ENCODE data around the gene CD72. TPM values are rescaled to one million over a fixed set of nuclear protein-coding genes. Genes with fewer than 3 reads are reported as not detected.

The CD72 gene, protein sequence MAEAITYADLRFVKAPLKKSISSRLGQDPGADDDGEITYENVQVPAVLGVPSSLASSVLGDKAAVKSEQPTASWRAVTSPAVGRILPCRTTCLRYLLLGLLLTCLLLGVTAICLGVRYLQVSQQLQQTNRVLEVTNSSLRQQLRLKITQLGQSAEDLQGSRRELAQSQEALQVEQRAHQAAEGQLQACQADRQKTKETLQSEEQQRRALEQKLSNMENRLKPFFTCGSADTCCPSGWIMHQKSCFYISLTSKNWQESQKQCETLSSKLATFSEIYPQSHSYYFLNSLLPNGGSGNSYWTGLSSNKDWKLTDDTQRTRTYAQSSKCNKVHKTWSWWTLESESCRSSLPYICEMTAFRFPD
- total RNA-seq: 1 to 10 TPM; 7.0 to 8.8 TPM

DNA sequence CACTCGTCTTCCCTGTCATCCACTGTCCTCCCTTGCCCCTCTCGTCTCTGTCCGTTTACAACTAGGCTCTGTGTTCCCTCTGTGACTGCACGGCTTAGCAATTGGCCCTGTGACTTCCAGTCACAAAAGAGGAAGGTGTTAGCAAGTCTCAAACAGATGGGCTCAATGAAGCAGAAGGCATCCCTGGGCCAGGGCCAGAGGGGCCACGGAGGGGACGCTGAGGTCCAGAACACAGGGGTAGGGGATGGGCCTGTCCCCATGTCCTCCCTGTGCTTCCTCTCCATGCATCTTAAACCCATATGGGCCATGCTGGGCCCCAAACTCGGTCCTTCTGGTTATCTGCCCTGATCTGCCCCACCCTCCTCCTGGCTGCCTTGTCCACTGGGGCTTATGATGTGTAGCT lies at the start of gene CD72:
TSS of gene CD72 (minus strand) at position 89 of the 403 bp plus-strand sequence. CDS start 110 bp downstream, outside the sequence.
- H3K4me1 Mint-ChIP-seq (ENCODE audit: low read depth in 2 of 2): peaks cover 44 to 46% of the 10 kb centered on the region in 2 donors

DNA sequence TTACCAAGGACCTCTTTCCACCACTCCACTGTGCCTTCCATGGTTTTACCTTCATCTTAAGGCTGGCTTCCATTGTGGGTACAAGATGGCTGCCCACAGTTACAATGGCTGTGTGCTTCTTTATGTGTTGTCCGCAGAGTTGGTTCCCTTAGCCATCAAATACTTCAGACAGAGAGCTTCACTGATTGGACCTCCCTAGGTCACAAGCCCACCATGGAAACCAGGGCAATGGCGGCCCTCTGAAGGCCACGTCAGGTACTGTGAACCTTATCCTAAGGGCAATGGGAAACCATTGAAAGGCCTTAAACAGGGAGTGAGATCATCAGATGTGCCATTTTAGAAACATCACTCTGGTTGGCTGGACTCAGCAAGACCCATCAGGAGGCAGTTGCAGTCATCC lies 49.7 kb upstream of the CD72 start:
- Mint-ChIP-seq H3K9me3 (no peaks in the 10 kb centered on the region), H3K4me1 (ENCODE audit: low read depth in 2 of 2) (peaks cover 18 to 23% of the 10 kb centered on the region in 2 donors), H3K27ac (no peak overlapping the region), H3K4me3 (no peak overlapping the region), H3K36me3 (no peaks in the 10 kb centered on the region), H3K27me3 (no peaks in the 10 kb centered on the region)
- DNase-seq (ENCODE audit: low spot score) (no peak), ATAC-seq (no peak)

More for the DNA sequence above, at the start of gene CD72:
- H3K9me3 Mint-ChIP-seq: no peaks in the 10 kb centered on the region
- H3K36me3 Mint-ChIP-seq: no peaks in the 10 kb centered on the region
- H3K27me3 Mint-ChIP-seq: no peaks in the 10 kb centered on the region
- H3K27ac Mint-ChIP-seq: peak within 1 kb of the TSS; percentile 92 to 97
- ATAC-seq (no peak), DNase-seq (ENCODE audit: low spot score) (no peak)
- H3K4me3 Mint-ChIP-seq: peak within 1 kb of the TSS; percentile 90

DNA sequence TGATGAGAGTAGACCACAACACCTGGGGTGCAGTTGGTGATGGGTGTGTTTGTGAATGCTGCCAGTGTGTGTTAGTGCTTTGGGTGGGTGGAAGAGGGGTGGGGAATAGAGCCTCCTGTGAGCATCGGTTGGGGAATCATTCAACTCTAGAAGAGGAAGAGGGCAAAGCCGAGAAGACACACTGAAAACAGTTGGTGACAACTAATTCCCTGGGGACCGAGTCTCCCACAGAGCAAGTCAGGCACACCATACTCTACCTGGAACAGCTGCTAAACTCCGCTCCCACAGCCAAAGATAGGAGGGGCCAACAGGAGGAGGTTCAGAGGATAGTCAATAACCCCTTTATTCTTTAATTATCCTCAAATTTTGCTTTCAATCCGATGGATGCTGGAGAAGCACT lies 48.3 kb upstream of the CD72 start:
- H3K27ac Mint-ChIP-seq: no peak overlapping the region
- H3K4me1 Mint-ChIP-seq (ENCODE audit: low read depth in 2 of 2): peaks cover 32 to 37% of the 10 kb centered on the region in 2 donors
- no peaks in the 10 kb centered on the region for H3K27me3 Mint-ChIP-seq
- no peaks in the 10 kb centered on the region for H3K36me3 Mint-ChIP-seq
- H3K9me3 Mint-ChIP-seq: no peaks in the 10 kb centered on the region
- ATAC-seq (no peak), DNase-seq (ENCODE audit: low spot score) (no peak)
- no peak overlapping the region for H3K4me3 Mint-ChIP-seq

DNA sequence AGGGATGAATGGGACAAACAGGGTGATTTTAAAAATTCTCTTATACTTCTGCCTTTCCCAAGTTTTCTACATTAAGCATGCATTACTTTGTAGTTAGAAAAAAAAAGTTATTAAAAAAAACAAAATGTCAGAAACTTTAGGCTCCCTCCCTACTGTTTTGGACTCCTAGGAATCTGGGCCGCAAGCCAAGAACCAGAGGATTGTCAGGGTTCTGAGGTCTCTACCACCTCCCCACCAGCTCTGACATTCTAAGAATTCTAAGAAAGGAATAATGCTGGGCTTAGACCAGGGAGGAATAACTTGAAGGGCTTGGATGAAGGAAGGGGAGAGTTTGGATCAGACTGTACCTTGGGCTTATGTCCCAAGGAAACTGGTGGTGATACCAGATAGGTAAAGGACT lies 47.8 kb upstream of the CD72 start:
- Mint-ChIP-seq H3K4me1 (ENCODE audit: low read depth in 2 of 2) (peaks cover 33 to 37% of the 10 kb centered on the region in 2 donors), H3K9me3 (no peaks in the 10 kb centered on the region), H3K36me3 (no peaks in the 10 kb centered on the region), H3K27me3 (no peaks in the 10 kb centered on the region), H3K4me3 (peak overlapping the region; percentile 88), H3K27ac (no peak overlapping the region)
- DNase-seq (ENCODE audit: low spot score) (no peak), ATAC-seq (no peak)

DNA sequence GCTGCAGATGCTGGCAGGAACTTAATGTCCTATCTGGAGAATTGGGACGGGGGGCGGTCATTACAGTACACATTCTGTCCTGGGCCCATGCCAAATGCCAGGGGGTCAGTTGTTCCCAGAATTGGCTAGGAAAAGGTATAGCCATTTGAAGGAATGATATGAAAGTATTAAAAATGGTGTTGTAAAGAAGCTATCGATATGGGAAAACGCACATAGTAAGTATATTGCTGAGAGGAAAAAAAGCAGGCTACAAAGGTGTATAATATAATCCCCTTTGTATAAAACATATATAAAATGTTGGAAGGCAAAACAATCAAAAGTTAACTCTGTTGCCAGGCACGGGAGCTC lies 47.2 kb upstream of the CD72 start:
- no peaks in the 10 kb centered on the region for H3K36me3 Mint-ChIP-seq
- H3K27me3 Mint-ChIP-seq: no peaks in the 10 kb centered on the region
- H3K27ac Mint-ChIP-seq: peak overlapping the region; percentile 33 to 80
- H3K9me3 Mint-ChIP-seq: no peaks in the 10 kb centered on the region
- H3K4me3 Mint-ChIP-seq: peak overlapping the region; percentile 88
- ATAC-seq: no peak
- no peak for DNase-seq (ENCODE audit: low spot score)
- peaks cover 39 to 43% of the 10 kb centered on the region in 2 donors for H3K4me1 Mint-ChIP-seq (ENCODE audit: low read depth in 2 of 2)

DNA sequence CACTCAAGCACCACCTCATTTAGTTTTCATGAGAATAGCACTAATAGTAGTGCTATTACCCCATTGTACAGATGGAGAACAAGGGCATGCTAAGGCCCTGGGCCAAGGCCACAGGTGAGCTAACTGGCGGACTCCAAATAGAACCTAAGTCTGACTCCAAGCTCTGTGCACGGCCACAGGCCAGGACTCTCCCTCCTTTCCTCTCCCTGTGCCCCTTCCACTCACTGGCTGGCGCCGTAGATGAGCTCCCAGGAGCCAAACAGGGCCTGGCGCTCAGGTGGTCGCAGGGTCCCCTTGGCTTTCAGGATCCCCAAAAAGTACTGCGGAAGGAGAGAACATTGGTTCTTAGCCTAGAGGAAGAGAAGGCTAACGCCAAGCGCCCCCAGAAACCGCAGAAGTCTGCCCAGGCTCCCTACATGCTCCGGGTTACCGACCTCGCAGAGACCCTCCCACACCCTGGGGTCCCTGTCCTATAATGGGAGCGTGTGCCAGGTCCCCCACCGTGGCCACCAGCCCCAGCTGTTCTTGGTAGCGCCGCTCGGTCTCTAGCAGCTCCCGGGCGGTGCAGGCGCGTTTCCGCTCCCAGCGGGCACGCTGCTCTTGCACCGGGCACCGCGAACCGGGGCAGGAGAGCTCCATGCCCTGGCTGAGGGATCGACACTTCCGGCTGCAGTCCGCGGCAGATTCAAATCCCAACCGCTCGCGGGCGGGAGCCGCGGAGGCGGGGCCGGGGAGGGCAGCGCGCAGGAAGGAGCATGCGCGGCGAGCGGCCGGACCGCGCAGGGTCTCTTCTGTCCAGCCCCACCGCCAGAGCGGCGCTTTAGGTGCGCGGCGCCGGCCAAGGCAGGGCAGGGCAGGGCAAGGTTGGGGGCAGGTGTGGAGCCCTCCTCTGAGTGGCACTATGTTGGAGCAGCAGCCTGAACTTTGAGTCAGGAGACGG lies 46.6 kb upstream of the CD72 start, which contains the start of gene ARHGEF39:
TSS of gene ARHGEF39 (minus strand) at position 665 of the 940 bp plus-strand sequence. CDS start at position 639, 26 bp downstream.
- H3K9me3 Mint-ChIP-seq: no peaks in the 10 kb centered on the region

DNA sequence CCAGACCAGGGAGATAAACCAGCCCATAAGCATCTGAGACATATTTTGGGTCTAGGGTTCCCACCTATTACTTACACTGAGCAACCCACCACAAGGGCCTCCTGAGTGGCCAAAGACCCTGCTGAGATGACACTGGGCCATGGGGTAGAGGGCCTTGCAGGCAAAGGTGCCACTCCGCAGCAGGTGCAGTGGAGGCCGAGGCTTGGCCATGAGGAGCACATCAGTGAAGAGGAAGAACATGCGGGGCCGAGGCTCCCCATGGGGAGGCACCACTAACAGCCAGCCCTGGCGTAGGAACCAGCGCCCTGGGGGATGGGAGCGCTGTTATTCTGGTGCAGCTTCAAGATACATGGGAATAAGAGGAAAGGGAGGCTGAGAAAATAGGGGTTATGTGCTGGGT lies 44.2 kb upstream of the CD72 start:
- ATAC-seq: no peak

More for the DNA sequence above, 46.6 kb upstream of the CD72 start, which contains the start of gene ARHGEF39:
- Mint-ChIP-seq H3K27ac (peak within 1 kb of the TSS; percentile 33 to 80), H3K4me1 (ENCODE audit: low read depth in 2 of 2) (peaks cover 43 to 50% of the 10 kb centered on the region in 2 donors), H3K4me3 (peak within 1 kb of the TSS; percentile 88), H3K36me3 (no peaks in the 10 kb centered on the region), H3K27me3 (no peaks in the 10 kb centered on the region)
- DNase-seq (ENCODE audit: low spot score) (peak; percentile 90), ATAC-seq (peak; percentile 93 to 95)

DNA sequence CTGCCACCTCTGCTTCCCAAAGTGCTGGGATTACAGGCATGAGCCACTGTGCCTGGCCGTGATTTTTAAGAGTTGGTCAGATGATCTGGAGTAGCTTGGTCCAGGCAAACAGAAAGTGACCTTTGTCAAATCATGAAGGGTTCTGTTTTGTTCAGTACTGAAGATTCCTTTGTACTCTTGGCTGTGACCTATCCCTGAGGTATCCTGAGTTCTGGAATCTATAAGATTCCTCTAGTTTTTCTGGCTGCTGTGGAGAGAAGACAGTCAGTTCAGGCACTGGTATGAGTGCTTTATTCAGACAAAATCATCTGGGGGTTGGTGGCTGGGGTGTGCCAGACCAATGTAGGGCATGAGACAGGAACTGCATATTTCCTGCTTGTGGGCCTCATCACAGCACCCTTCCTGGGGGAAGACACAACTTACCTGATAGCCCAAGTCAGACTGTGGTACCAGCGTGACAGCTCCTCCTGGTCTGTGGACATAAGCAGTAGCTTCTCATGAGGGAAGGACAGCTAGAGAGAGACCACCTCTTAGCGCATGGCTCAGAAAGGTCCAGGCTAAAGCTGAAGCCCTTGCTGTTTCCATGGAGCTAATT lies 43.6 kb upstream of the CD72 start:
- DNase-seq (ENCODE audit: low spot score) (no peak), ATAC-seq (no peak)
- H3K4me3 Mint-ChIP-seq: peak overlapping the region; percentile 88
- peak overlapping the region; percentile 34 to 68 for H3K27ac Mint-ChIP-seq
- no peaks in the 10 kb centered on the region for H3K9me3 Mint-ChIP-seq
- H3K36me3 Mint-ChIP-seq: peaks cover 6% of the 10 kb centered on the region
- peaks cover 67 to 71% of the 10 kb centered on the region in 2 donors for H3K4me1 Mint-ChIP-seq (ENCODE audit: low read depth in 2 of 2)
- H3K27me3 Mint-ChIP-seq: no peaks in the 10 kb centered on the region

More for the DNA sequence above, 44.2 kb upstream of the CD72 start:
- DNase-seq (ENCODE audit: low spot score): no peak
- peak overlapping the region; percentile 34 to 68 for H3K27ac Mint-ChIP-seq
- H3K4me1 Mint-ChIP-seq (ENCODE audit: low read depth in 2 of 2): peaks cover 61 to 65% of the 10 kb centered on the region in 2 donors
- H3K27me3 Mint-ChIP-seq: no peaks in the 10 kb centered on the region
- peaks cover 6% of the 10 kb centered on the region for H3K36me3 Mint-ChIP-seq
- peak overlapping the region; percentile 88 for H3K4me3 Mint-ChIP-seq
- no peaks in the 10 kb centered on the region for H3K9me3 Mint-ChIP-seq

DNA sequence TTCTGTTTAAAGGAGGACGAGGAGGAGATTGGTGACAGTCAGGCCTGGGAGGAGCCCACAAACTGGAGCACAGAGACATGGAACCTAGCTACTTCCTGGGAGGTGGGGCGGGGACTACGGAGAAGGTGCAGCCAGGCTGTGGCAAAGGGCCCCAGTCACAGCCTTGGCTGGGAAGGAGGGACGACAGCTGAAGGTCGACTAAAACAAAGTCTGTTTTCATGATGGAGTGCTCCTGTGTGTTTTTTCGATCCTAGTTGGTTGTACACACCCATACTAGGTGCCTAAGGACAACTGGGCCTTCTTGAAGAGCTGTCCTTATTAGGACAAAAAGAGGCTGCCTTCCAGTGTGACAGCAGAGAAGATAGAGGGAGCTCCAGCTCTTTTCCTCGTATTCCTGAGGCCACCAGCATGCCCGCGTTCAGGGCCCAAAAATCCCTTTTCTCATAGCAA lies 42.8 kb upstream of the CD72 start:
- Mint-ChIP-seq H3K4me1 (ENCODE audit: low read depth in 2 of 2) (peaks cover 72 to 73% of the 10 kb centered on the region in 2 donors), H3K9me3 (no peaks in the 10 kb centered on the region), H3K4me3 (peak overlapping the region; percentile 58), H3K36me3 (peaks cover 6% of the 10 kb centered on the region), H3K27me3 (no peaks in the 10 kb centered on the region), H3K27ac (peak overlapping the region; percentile 35 to 99)
- DNase-seq (ENCODE audit: low spot score): no peak
- no peak for ATAC-seq

DNA sequence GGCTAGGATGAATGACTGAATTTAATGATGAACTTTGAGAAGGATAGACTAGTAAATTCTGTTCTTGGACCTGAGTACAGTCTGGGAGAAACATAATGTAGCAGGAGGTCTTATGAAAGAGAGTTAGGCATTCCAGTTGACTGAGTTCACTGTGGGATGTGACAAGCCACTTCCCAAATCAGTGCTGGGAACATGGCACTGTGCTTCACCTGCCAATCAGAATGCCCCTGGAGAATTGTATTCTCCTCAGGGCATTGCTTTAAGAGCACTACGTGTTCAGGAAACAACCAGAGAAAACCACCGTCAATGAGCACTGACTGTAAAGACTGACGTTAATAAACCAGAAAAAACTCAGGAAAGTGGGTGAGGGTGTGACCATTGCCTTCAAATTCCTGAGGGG lies 41.1 kb upstream of the CD72 start:
- H3K4me1 Mint-ChIP-seq (ENCODE audit: low read depth in 2 of 2): peaks cover 67 to 68% of the 10 kb centered on the region in 2 donors
- ATAC-seq (no peak), DNase-seq (ENCODE audit: low spot score) (no peak)
- H3K27me3 Mint-ChIP-seq: no peaks in the 10 kb centered on the region
- peak overlapping the region; percentile 99 for H3K27ac Mint-ChIP-seq
- peak overlapping the region; percentile 88 for H3K4me3 Mint-ChIP-seq
- H3K9me3 Mint-ChIP-seq: no peaks in the 10 kb centered on the region
- peaks cover 6% of the 10 kb centered on the region for H3K36me3 Mint-ChIP-seq

DNA sequence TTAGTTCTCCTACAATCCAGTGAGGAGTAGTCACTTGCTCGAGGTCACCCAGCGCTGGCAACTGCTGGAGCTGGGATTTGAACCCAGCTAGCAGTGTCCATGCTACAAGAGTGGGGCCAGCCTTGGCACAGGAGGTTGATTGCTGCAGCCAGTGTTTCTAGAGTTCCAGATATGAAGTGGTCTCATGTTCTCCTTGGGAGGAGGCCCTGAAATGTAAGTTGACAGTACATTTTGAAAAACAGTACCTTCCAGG lies 40.7 kb upstream of the CD72 start:
- peak overlapping the region; percentile 88 for H3K4me3 Mint-ChIP-seq
- ATAC-seq: no peak
- peak overlapping the region; percentile 99 for H3K27ac Mint-ChIP-seq
- DNase-seq (ENCODE audit: low spot score): no peak
- H3K9me3 Mint-ChIP-seq: no peaks in the 10 kb centered on the region
- peaks cover 63 to 64% of the 10 kb centered on the region in 2 donors for H3K4me1 Mint-ChIP-seq (ENCODE audit: low read depth in 2 of 2)
- H3K36me3 Mint-ChIP-seq: peaks cover 6% of the 10 kb centered on the region
- no peaks in the 10 kb centered on the region for H3K27me3 Mint-ChIP-seq

DNA sequence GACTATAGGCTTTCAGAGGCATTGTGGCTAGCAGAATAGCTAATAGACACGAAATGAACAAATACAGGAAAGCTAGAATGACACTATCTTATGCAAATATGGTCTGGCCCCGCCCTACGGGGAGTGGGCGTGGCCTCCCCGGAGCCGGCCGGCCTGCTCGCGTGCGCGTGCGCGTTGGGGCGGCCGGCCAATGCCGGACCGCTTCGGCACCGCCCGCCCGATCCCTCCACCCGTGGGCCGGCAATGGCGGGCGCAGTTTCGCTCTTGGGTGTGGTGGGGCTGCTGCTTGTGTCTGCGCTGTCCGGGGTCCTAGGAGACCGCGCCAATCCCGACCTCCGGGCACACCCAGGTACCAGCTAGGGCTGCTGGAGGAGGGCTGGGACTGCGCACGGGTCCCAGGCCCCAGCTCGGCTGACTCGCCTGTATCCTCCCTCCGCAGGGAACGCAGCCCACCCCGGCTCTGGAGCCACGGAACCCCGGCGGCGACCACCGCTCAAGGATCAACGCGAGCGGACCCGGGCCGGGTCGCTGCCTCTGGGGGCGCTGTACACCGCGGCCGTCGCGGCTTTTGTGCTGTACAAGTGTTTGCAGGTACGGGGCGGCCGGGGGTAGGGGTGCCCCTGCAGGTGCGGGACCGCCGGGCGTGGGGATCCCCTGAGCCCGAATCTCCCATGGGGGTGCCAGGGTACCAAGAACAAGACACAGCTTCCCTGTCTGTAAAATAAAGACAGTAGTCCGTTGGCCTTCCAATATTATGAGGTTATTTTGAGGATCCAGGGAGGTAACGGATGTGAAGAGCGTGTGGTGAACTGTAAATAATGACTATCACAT lies 40.1 kb upstream of the CD72 start, which contains the start of gene CCDC107:
TSS of gene CCDC107 (plus strand) at position 156 of the 831 bp plus-strand sequence. CDS start at position 244, 88 bp downstream.
- DNase-seq (ENCODE audit: low spot score): peak; percentile 91
- Mint-ChIP-seq H3K27me3 (no peaks in the 10 kb centered on the region), H3K27ac (peak within 1 kb of the TSS; percentile 99), H3K4me3 (peak within 1 kb of the TSS; percentile 88), H3K36me3 (peaks cover 6% of the 10 kb centered on the region), H3K9me3 (no peaks in the 10 kb centered on the region), H3K4me1 (ENCODE audit: low read depth in 2 of 2) (peaks cover 62 to 63% of the 10 kb centered on the region in 2 donors)
- ATAC-seq: peak; percentile 84 to 89

Measured in natural killer cell treated with Interleukin-12 subunit alpha and Interleukin-12 subunit beta and Interleukin-15 and Interleukin-18, amount 100 ng/mL, for 72 hours (primary cell).